Inflammatory macrophage treated with lipopolysaccharide for 4 hours (primary cell): ENCODE data around the gene OLIG2.

Experiments
- DNase-seq: peaks from one replicate; pipeline ENCODE4 v3.0.0-alpha.2; 2020

OLIG2 gene

GRCh38 chr21:33020558-33021100 is 5.1 kb upstream of the OLIG2 start:
- DNase-seq = no peak

- no peak for DNase-seq
Observed at GRCh38 chr21:33021150-33021549, 4.6 kb upstream of the OLIG2 start.

GRCh38 chr21:33021667-33022066 is 4.1 kb upstream of the OLIG2 start:
- no peak for DNase-seq

GRCh38 chr21:33022489-33022827 is 3.3 kb upstream of the OLIG2 start:
- DNase-seq = no peak

GRCh38 chr21:33022828-33023573 is 2.7 kb upstream of the OLIG2 start:
- no peak for DNase-seq

GRCh38 chr21:33023574-33024200 is 2.0 kb upstream of the OLIG2 start:
- DNase-seq = peak; percentile 40

GRCh38 chr21:33024201-33025103 is 1.3 kb upstream of the OLIG2 start:
- DNase-seq = no peak

- DNase-seq = no peak
Observed at GRCh38 chr21:33025106-33025488, 638 bp upstream of the OLIG2 start.

GRCh38 chr21:33026443-33026858 is 716 bp downstream of the OLIG2 start:
- no peak for DNase-seq

GRCh38 chr21:33026878-33027400 is 1.2 kb downstream of the OLIG2 start:
- no peak for DNase-seq

- no peak for DNase-seq
Observed at GRCh38 chr21:33027401-33028286, 1.9 kb downstream of the OLIG2 start.

- no peak for DNase-seq
Observed at GRCh38 chr21:33028287-33028670, 2.5 kb downstream of the OLIG2 start.

- no peak for DNase-seq
Observed at GRCh38 chr21:33028773-33029384, 3.1 kb downstream of the OLIG2 start.

GRCh38 chr21:33029385-33029921 is 3.7 kb downstream of the OLIG2 start:
- DNase-seq = no peak

GRCh38 chr21:33029975-33030461 is 4.3 kb downstream of the OLIG2 start:
- DNase-seq = no peak

- DNase-seq = no peak
Observed at GRCh38 chr21:33030633-33031032, 4.9 kb downstream of the OLIG2 start.

- no peak for DNase-seq
Observed at GRCh38 chr21:33031152-33031911, 5.6 kb downstream of the OLIG2 start.

GRCh38 chr21:33032434-33033047 is 6.8 kb downstream of the OLIG2 start:
- DNase-seq = no peak

GRCh38 chr21:33033094-33033951 is 7.6 kb downstream of the OLIG2 start:
- no peak for DNase-seq
